ENCODE results near the gene ITPR2.

The ITPR2 gene

GRCh38 chr12:26512213-26512612 lies 320.8 kb downstream of the ITPR2 start:
- no peak for DNase-seq (ENCODE audit: low spot score)

GRCh38 chr12:26510354-26510674 lies 322.7 kb downstream of the ITPR2 start:
- DNase-seq (ENCODE audit: low spot score): no peak

- DNase-seq (ENCODE audit: low spot score): no peak
These were observed 325.4 kb downstream of the ITPR2 start for GRCh38 chr12:26507613-26508012.

GRCh38 chr12:26499979-26500640 lies 332.9 kb downstream of the ITPR2 start:
- no peak for DNase-seq (ENCODE audit: low spot score)

- no peak for DNase-seq (ENCODE audit: low spot score)
These were observed 336.8 kb downstream of the ITPR2 start for GRCh38 chr12:26496170-26496569.

- no peak for DNase-seq (ENCODE audit: low spot score)
These were observed 339.3 kb downstream of the ITPR2 start for GRCh38 chr12:26493656-26494055.

GRCh38 chr12:26492406-26492805 lies 340.6 kb downstream of the ITPR2 start:
- no peak for DNase-seq (ENCODE audit: low spot score)

- DNase-seq (ENCODE audit: low spot score): no peak
These were observed 343.1 kb downstream of the ITPR2 start for GRCh38 chr12:26489908-26490307.

- DNase-seq (ENCODE audit: low spot score): no peak
These were observed 344.6 kb downstream of the ITPR2 start for GRCh38 chr12:26488351-26488750.

GRCh38 chr12:26473291-26473690 lies 359.7 kb downstream of the ITPR2 start:
- DNase-seq (ENCODE audit: low spot score): no peak

GRCh38 chr12:26471560-26471959 lies 361.4 kb downstream of the ITPR2 start:
- no peak for DNase-seq (ENCODE audit: low spot score)

- no peak for DNase-seq (ENCODE audit: low spot score)
These were observed 363.4 kb downstream of the ITPR2 start for GRCh38 chr12:26469421-26470180.

- DNase-seq (ENCODE audit: low spot score): no peak
These were observed 365.6 kb downstream of the ITPR2 start for GRCh38 chr12:26467351-26467750.

- DNase-seq (ENCODE audit: low spot score): no peak
These were observed 366.3 kb downstream of the ITPR2 start for GRCh38 chr12:26466726-26467125.

- no peak for DNase-seq (ENCODE audit: low spot score)
These were observed 367.4 kb downstream of the ITPR2 start for GRCh38 chr12:26465419-26466097.

GRCh38 chr12:26461776-26462175 lies 371.2 kb downstream of the ITPR2 start:
- DNase-seq (ENCODE audit: low spot score): no peak

GRCh38 chr12:26460361-26460760 lies 372.6 kb downstream of the ITPR2 start:
- no peak for DNase-seq (ENCODE audit: low spot score)

- DNase-seq (ENCODE audit: low spot score): no peak
These were observed 376.9 kb downstream of the ITPR2 start for GRCh38 chr12:26455936-26456574.

GRCh38 chr12:26453246-26453645 lies 379.7 kb downstream of the ITPR2 start:
- DNase-seq (ENCODE audit: low spot score): no peak

GRCh38 chr12:26452511-26452910 lies 380.5 kb downstream of the ITPR2 start:
- peak; percentile 24 for DNase-seq (ENCODE audit: low spot score)

GRCh38 chr12:26451763-26452162 lies 381.2 kb downstream of the ITPR2 start:
- no peak for DNase-seq (ENCODE audit: low spot score)

- no peak for DNase-seq (ENCODE audit: low spot score)
These were observed 387.1 kb downstream of the ITPR2 start for GRCh38 chr12:26445909-26446308.

- DNase-seq (ENCODE audit: low spot score): no peak
These were observed 389.7 kb downstream of the ITPR2 start for GRCh38 chr12:26443309-26443708.

Data from D341Med (cell line).